Activated naive CD8-positive, alpha-beta T cell treated with anti-CD3 and anti-CD28 coated beads, Interleukin-2, amount 10 ng/mL, durations not matched to agents 7 days and 5 days (primary cell): ENCODE data around the gene LY6G6F. TPM values are rescaled to one million over a fixed set of nuclear protein-coding genes. Genes with fewer than 3 reads are reported as not detected.
A peak's percentile ranks its signal among the peaks of the same experiment; 100 is the strongest.

ENCODE experiments used
- ATAC-seq: fragments of 150-1000 bp; cut with Tn5 transposase; one replicate; pipeline ENCODE4 v1.10.0; 2021; ENCODE audit warnings: low read depth, moderate library complexity
- POLR2A ChIA-PET: fragments of 350-600 bp; sonication (Branson Sonifier 250); formaldehyde crosslinking; loops from one replicate; lab custom pipeline; 2021; ENCODE audit warnings: antibody characterized with exemption; lab: Charles Lee
- DNase-seq: peaks from one replicate; pipeline ENCODE4 v3.0.0; 2021
- H3K27ac Mint-ChIP-seq: one replicate; pipeline ENCODE4 v1.8.0; 2022; ENCODE audit warnings: mild to moderate bottlenecking, mixed read lengths
- H3K27me3 Mint-ChIP-seq: one replicate; pipeline ENCODE4 v1.8.0; 2022; ENCODE audit warnings: mild to moderate bottlenecking, moderate library complexity, mixed read lengths
- H3K36me3 Mint-ChIP-seq: one replicate; pipeline ENCODE4 v1.8.0; 2021; ENCODE audit warnings: mild to moderate bottlenecking, mixed read lengths
- H3K4me1 Mint-ChIP-seq: one replicate; pipeline ENCODE4 v1.8.0; 2021; ENCODE audit warnings: mixed read lengths
- H3K4me3 Mint-ChIP-seq: one replicate; pipeline ENCODE4 v1.8.0; 2022; ENCODE audit warnings: mild to moderate bottlenecking, moderate library complexity, mixed read lengths
- H3K9me3 Mint-ChIP-seq: one replicate; pipeline ENCODE4 v1.8.0; 2021; ENCODE audit warnings: mixed read lengths
- total RNA-seq, 2 experiments: library from RNA; stranded (reverse); gene quantifications; one replicate each; pipeline ENCODE4 v1.2.3, GENCODE V29; 2021

The LY6G6F gene
- total RNA-seq, 2 experiments from 2014 or later: not detected

DNA sequence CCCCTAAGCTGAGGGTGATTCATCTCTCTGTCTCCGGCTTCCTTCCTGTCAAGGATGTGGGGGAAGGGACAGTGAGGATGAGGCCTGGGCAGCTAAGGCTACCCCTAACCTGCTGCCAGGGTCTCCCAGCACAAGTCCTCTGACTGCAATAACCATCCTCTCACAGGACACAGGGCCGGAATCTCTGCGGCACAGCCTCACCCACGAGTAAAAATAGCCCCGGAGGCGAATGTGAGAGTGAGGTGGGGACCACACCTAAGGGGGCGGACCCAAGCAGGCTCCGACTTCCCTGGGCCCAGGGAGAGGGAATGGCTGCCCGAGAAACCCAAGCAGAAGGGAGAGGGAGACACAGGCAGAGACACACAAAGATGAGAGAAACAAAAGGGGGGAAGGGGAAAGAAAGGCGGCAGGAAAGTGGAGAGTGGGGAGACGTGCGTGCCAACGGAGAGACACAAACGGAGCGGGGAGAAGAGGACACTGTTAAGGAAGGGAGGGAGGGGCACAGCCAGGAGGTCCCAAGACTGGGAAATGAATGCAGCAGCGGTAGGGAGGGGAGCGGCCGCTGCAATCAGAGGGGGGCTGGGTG is 28.2 kb downstream of the LY6G6F start:
- Mint-ChIP-seq H3K36me3 (peaks cover 43% of the 10 kb centered on the region), H3K27ac (peak overlapping the region; percentile 93), H3K4me1 (peaks cover 55% of the 10 kb centered on the region), H3K9me3 (no peaks in the 10 kb centered on the region), H3K4me3 (peak overlapping the region; percentile 98), H3K27me3 (no peaks in the 10 kb centered on the region)
- peak; percentile 37 for ATAC-seq
- POLR2A ChIA-PET: interaction anchor here (0.6 to 7.6 kb wide), 16 partner anchors 8 to 152 kb away, joined by 3 to 137 read pairs (median 10); partner anchors contain the start of genes ABHD16A, CSNK2B, DDAH2 and GPANK1
- DNase-seq: peak; percentile 70

DNA sequence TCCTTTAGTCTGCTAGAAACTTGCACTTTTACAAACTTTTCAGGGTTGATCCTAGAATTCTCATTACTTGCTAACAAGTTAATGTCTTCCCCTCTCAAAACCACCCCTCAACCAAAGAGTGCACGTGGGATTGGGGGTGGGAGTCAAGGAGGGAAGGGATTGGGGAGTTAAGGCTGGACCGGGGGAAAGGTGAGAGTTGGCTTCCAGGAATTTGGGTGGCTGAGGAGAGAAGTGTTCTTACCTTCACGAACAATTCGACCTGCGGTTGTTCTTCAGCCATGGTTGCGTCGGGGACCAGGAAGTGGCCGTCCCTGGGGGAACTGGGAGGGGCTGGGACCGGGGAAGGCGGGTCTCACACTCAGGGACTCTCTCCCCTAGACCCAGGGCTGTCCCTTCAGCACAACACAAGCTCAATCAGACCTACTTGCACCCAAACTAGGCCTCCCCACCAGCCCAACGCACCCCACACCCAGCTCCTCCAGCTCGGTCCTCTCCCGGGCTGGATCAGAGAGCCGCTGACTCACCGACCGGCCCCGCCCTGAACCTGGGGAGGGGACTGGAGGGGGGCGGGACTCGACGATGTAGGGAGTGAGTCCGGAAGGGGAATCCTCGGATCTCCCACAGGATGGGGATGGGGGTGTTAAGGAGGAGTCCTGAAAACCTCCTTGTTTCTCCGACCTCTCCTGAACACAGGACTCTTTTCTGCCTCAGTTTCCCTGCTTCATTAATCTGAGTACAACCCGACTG is 29.5 kb downstream of the LY6G6F start, which contains the start of gene CLIC1:
CLIC1 (minus strand) TSS at position 510 of the 747 bp plus-strand sequence; CDS start at position 280, 230 bp downstream.
- Mint-ChIP-seq H3K36me3 (peaks cover 38% of the 10 kb centered on the region), H3K27ac (peak within 1 kb of the TSS; percentile 93), H3K27me3 (no peaks in the 10 kb centered on the region), H3K4me3 (peak within 1 kb of the TSS; percentile 98), H3K9me3 (no peaks in the 10 kb centered on the region), H3K4me1 (peaks cover 53% of the 10 kb centered on the region)
- DNase-seq: peak; percentile 78
- POLR2A ChIA-PET: interaction anchor here (0.6 to 7.6 kb wide), 25 partner anchors 9 to 241 kb away, joined by 3 to 137 read pairs (median 7); partner anchors contain the start of genes ABHD16A, APOM, C6orf47 and CSNK2B
- peak; percentile 49 for ATAC-seq

DNA sequence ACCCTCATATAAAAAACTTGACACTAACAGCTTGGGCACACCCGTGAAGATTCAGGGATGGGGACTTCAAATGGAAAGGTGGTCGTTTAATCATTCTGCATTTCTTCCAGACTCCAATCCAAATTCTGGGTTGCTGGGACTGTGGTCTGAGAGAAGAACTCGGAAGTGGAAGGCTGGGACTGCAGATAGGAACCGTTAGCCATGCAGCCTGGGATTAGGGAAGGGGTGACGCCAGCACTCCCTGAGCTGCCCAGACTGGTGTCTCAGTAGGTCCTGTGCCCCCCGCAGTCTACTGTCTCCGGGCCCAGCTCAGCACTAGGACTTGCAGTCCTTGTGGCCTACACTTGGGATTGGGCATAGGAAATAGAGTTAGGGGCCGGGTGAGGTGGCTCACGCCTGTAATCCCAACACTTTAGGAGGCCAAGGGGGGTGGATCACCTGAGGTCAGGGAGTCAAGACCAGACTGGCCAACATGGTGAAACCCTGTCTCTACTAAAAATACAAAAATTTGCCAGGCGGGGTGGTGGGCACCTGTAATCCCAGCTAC is 30.2 kb downstream of the LY6G6F start:
- no peaks in the 10 kb centered on the region for H3K27me3 Mint-ChIP-seq
- no peaks in the 10 kb centered on the region for H3K9me3 Mint-ChIP-seq
- H3K4me3 Mint-ChIP-seq: peak overlapping the region; percentile 98
- H3K4me1 Mint-ChIP-seq: peaks cover 57% of the 10 kb centered on the region
- no peak for DNase-seq
- H3K27ac Mint-ChIP-seq: peak overlapping the region; percentile 93
- POLR2A ChIA-PET: interaction anchor here (0.6 to 7.6 kb wide), 26 partner anchors 10 to 242 kb away, joined by 3 to 137 read pairs (median 10); partner anchors contain the start of genes ABHD16A, APOM, BAG6 and C6orf47
- peaks cover 39% of the 10 kb centered on the region for H3K36me3 Mint-ChIP-seq
- no peak for ATAC-seq

DNA sequence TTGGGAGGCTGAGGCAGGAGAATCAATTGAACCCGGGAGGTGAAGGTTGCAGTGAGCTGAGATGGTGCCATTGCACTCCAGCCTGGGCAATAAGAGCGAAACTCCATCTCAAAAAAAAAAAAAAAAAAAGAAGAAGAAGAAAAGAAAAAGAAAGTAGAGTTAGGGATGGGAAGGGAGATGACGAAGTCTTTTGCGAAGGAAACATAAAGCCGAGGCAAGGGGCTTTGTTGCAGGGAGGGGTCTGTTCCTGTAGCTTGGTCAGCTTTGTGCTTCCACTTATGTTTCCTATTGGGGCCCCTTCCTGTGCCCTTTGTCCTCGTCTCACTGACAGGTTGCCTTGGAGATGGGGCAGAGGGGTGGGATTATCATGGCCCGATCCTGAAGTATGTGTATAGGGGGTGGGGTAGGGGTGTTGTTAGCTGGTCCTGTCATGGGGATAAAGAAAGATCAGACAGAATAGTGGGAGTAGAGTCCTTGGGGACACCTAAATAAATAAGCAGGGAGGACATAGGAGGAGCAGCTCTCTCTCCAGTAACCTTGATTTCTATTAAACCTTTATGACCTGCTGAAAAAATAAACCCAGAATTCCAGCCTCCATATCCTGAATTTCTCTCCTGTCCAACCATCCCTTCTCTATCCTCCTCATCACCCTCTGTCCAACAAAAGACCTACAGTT is 30.8 kb downstream of the LY6G6F start:
- Mint-ChIP-seq H3K4me3 (peak overlapping the region; percentile 98), H3K9me3 (no peaks in the 10 kb centered on the region), H3K36me3 (peaks cover 35% of the 10 kb centered on the region), H3K27ac (peak overlapping the region; percentile 93), H3K4me1 (peaks cover 54% of the 10 kb centered on the region), H3K27me3 (no peaks in the 10 kb centered on the region)
- ATAC-seq (no peak), DNase-seq (no peak)
- POLR2A ChIA-PET: interaction anchor here (0.7 to 7.6 kb wide), 27 partner anchors 10 to 243 kb away, joined by 3 to 137 read pairs (median 11); partner anchors contain the start of genes ABHD16A, BAG6, C6orf47 and CSNK2B

DNA sequence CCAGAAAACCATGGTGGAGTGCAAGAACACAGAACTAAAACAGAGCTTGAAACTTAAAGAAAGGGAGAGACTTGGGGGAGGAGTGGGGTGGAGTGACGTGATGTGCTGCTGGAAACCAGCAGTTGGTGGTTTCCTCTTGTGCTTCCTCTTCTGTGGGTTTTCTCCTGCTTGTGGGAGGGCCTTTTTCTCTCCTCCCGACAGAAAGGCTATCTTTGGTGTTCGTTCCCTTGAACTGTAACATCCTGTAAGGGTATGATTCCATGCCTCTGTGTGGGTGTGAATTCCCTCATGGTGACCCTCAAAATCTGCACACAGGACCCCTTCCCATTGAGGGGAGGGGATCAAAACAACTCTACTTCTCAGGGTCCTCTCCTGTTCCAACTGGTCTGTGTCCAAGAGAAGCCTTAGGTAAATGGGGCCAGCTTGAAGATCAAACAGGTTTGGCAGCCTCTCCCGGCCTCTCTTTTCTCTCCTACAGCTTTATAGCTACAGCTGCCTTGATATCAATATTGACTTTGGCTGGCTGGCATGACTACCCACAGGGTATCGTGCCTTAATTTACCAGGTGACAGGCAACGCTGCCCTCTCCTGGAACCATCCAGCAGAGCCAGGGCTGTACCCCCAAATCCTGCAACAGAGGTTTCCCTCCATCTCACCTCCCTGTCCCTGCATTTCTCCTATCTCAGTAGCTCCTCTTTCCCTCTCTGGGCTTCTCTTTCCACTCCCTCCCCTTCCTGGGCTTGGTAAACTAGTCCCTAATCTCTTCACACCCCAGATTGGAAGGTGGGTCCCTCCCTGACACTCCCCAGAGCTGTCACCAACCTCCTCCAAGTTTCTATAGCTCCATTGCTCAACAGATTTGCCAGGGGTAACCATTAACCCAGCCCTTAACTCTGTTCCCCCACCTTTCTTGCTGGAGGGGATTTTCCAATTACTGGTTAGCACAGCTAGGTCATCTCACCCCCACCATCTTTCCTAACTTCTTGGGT is 31.6 kb downstream of the LY6G6F start:
- DNase-seq: peak; percentile 62
- Mint-ChIP-seq H3K36me3 (peaks cover 40% of the 10 kb centered on the region), H3K27me3 (no peaks in the 10 kb centered on the region), H3K4me1 (peaks cover 59% of the 10 kb centered on the region), H3K9me3 (no peaks in the 10 kb centered on the region), H3K4me3 (peak overlapping the region; percentile 98), H3K27ac (peak overlapping the region; percentile 93)
- POLR2A ChIA-PET: interaction anchor here (0.5 to 7.6 kb wide), 31 partner anchors 9 to 243 kb away, joined by 3 to 137 read pairs (median 10); partner anchors contain the start of genes ABHD16A, BAG6, C6orf47 and CSNK2B
- ATAC-seq: peak; percentile 8

DNA sequence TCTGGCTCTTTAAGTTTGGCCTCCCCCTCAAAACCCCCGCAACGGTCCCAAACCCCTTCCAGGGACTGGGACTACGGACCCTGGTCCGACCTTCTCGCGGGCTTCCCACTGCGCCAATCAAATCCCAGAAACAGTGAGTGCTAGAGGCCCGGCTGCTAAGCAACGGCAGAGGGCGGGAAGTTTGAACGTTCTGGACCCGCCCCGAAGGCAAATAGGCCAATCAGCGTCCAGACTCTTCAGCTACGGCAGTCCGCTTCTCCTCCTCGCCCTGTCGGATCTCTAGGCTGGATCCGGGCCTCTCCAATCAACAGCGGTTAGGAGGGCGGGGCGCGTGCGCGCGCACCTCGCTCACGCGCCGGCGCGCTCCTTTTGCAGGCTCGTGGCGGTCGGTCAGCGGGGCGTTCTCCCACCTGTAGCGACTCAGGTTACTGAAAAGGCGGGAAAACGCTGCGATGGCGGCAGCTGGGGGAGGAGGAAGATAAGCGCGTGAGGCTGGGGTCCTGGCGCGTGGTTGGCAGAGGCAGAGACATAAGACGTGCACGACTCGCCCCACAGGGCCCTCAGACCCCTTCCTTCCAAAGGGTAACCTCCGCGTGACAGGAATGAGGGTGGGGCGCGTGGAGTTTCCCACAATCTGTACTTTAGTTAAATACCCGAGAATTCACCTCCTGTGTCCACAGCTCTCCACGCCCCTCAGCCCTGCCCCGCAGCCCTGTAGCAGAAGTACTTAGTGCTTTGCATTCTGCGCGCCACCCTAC is 33.2 kb downstream of the LY6G6F start, which contains the start of gene MSH5:
MSH5 (plus strand) TSS at position 367 of the 758 bp plus-strand sequence. CDS start 462 bp downstream, outside the sequence.
- ATAC-seq (peak; percentile 82), DNase-seq (peak; percentile 96)
- Mint-ChIP-seq H3K27ac (peak within 1 kb of the TSS; percentile 93), H3K9me3 (no peaks in the 10 kb centered on the region), H3K27me3 (no peaks in the 10 kb centered on the region), H3K4me1 (peaks cover 50% of the 10 kb centered on the region), H3K4me3 (peak within 1 kb of the TSS; percentile 98), H3K36me3 (peaks cover 34% of the 10 kb centered on the region)
- POLR2A ChIA-PET: interaction anchor here (0.6 to 7.6 kb wide), 34 partner anchors 8 to 199 kb away, joined by 3 to 137 read pairs (median 6); partner anchors contain the start of genes ABHD16A, BAG6, C6orf47 and CSNK2B

DNA sequence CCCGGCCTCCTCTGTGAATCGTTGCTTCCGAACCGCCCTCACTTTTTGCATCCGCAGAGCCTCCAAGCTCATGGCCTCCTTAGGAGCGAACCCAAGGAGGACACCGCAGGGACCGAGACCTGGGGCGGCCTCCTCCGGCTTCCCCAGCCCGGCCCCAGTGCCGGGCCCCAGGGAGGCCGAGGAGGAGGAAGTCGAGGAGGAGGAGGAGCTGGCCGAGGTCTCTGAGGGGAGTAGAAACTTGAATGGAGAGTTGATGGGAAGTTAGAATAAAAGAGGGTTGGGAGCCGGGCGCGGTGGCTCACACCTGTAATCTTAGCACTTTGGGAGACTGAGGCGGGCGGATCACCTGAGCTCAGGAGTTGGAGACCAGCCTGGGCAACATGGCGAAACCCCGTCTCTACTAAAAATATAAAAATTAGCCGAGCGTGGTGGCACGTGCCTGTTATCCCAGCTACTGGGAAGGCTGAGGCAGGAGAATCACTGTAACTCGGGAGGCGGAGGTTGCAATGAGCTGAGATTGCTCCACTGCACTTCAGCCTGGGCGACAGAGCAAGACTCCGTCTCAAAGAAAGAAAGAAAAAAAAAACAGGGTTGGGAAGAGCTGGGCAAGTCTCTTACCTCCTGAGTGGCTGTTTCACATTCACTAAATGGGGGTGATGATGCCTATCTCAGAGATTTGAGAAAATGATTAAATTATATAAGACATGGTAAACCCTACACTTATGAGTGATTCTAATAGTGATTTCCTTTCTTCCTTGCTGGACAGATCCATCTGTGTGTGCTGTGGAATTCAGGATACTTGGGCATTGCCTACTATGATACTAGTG is 33.9 kb downstream of the LY6G6F start:
- Mint-ChIP-seq H3K27ac (peak overlapping the region; percentile 93), H3K36me3 (peaks cover 34% of the 10 kb centered on the region), H3K9me3 (no peaks in the 10 kb centered on the region), H3K4me1 (peaks cover 50% of the 10 kb centered on the region), H3K27me3 (no peaks in the 10 kb centered on the region), H3K4me3 (peak overlapping the region; percentile 98)
- DNase-seq (peak; percentile 69), ATAC-seq (no peak)
- POLR2A ChIA-PET: interaction anchor here (0.5 to 7.6 kb wide), 29 partner anchors 11 to 246 kb away, joined by 3 to 137 read pairs (median 6); partner anchors contain the start of genes ABHD16A, BAG6, C6orf47 and CSNK2B

DNA sequence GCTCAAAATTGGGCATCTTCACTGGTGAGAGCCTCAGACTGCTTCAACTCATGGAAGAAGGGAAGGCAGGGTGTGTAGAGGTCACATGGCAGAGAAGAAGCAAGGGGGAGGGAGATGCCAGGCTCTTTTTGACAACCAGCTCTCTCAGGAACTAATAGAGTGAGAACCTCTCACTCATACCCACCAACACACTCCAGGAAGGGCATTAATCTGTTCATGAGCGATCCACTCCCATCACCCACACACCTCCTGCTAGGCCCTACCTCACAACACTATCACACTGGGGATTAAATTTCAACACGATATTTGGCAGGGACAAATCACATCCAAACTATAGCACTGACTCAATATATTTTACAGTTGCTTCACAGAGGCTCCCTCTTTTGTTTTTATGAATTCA is 35.1 kb downstream of the LY6G6F start:
- peaks cover 47% of the 10 kb centered on the region for H3K4me1 Mint-ChIP-seq
- no peaks in the 10 kb centered on the region for H3K27me3 Mint-ChIP-seq
- no peaks in the 10 kb centered on the region for H3K9me3 Mint-ChIP-seq
- no peak for ATAC-seq
- no peak for DNase-seq
- H3K4me3 Mint-ChIP-seq: peak overlapping the region; percentile 98
- POLR2A ChIA-PET: interaction anchor here (0.9 to 3.5 kb wide), 3 partner anchors 10 to 85 kb away, joined by 3 to 24 read pairs (median 13); partner anchors contain the start of gene HSPA1B
- peak overlapping the region; percentile 25 for H3K27ac Mint-ChIP-seq
- H3K36me3 Mint-ChIP-seq: peaks cover 27% of the 10 kb centered on the region

DNA sequence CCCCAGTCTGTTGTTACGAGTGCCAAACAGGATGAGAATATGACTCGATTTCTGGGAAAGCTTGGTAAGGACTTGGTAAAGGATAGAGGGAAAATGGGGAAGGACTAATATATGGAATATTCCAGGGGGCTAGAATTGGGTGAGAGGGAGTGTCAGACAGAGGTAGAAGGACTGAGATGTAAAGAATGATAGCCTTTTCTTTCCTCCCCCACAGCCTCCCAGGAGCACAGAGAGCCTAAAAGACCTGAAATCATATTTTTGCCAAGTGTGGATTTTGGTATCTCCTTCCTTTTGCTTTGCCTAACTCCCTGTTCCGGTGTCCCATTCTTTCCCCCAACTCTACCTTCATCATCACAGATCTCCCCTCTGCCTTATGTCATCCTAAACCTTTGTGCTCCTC is 36.2 kb downstream of the LY6G6F start:
- Mint-ChIP-seq H3K36me3 (peaks cover 33% of the 10 kb centered on the region), H3K27ac (no peak overlapping the region), H3K4me1 (peaks cover 40% of the 10 kb centered on the region), H3K4me3 (no peak overlapping the region), H3K27me3 (no peaks in the 10 kb centered on the region), H3K9me3 (no peaks in the 10 kb centered on the region)
- POLR2A ChIA-PET: no interaction called here
- ATAC-seq: no peak
- no peak for DNase-seq

DNA sequence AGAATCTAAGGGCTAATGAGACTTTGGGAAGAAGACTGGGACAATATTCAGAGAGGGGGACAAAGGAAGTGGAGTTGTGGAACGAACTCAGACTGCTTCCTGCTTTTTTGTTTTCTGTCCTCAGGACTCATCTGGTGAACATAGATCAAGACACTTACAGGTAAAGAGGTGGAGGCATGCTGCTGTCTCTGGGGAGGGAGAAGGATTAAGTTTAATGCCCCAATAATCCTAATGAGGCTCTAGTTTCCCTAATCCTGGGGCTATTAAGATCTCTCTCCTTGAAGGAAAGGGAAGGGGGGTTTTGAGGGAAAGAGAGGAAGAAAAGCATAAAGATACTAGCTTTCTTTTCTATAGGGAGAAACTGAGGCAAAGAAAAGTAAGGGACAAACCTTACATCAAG is 37.8 kb downstream of the LY6G6F start:
- H3K27ac Mint-ChIP-seq: no peak overlapping the region
- H3K9me3 Mint-ChIP-seq: no peaks in the 10 kb centered on the region
- POLR2A ChIA-PET: interaction anchor here (0.7 kb wide), 1 partner anchor 41 kb away, joined by 3 read pairs; no protein-coding TSS in a partner anchor
- H3K4me3 Mint-ChIP-seq: no peak overlapping the region
- DNase-seq (no peak), ATAC-seq (no peak)
- peaks cover 27% of the 10 kb centered on the region for H3K4me1 Mint-ChIP-seq
- H3K27me3 Mint-ChIP-seq: no peaks in the 10 kb centered on the region
- H3K36me3 Mint-ChIP-seq: peaks cover 36% of the 10 kb centered on the region
